K562 (cell line): ENCODE results near the gene PARK7. TPM values are rescaled to one million over a fixed set of nuclear protein-coding genes. Genes with fewer than 3 reads are reported as not detected.
A peak's percentile ranks its signal among the peaks of the same experiment; 100 is the strongest.

Source experiments
- ARID1B ChIP-seq: fragments of 450-650 bp; IDR thresholded peaks from 2 replicates; pipeline ENCODE4 v1.6.1; 2016; ENCODE audit warnings: antibody characterized with exemption, mild to moderate bottlenecking, inconsistent platforms
- EP300 ChIP-seq: IDR thresholded peaks from 2 replicates; pipeline ENCODE4 v1.6.1; 2012; ENCODE audit warnings: low read length, improper control_type of control experiment
- EZH2 ChIP-seq: IDR thresholded peaks from 2 replicates; pipeline ENCODE4 v1.6.1; 2012; ENCODE audit warnings: low read depth, mild to moderate bottlenecking, inconsistent platforms, low read length, borderline replicate concordance
- FOXA1 ChIP-seq: fragments of 450-650 bp; IDR thresholded peaks from 2 replicates; pipeline ENCODE4 v1.6.1; 2016; ENCODE audit warnings: mild to moderate bottlenecking, borderline replicate concordance
- HINFP ChIP-seq: fragments of 450-650 bp; conservative IDR thresholded peaks from 2 replicates; pipeline ENCODE4 v1.6.1; 2016; ENCODE audit warnings: missing genetic modification characterization, low read depth, mild to moderate bottlenecking, control low read depth, missing compliant biosample characterization
- HNRNPLL ChIP-seq: fragments of 200-400 bp; formaldehyde crosslinking; IDR thresholded peaks from 2 replicates; pipeline ENCODE4 v1.6.1; 2017; ENCODE audit warnings: low read length, low read depth, mild to moderate bottlenecking; ENCODE audit not compliant: poor library complexity, severe bottlenecking
- KDM1A ChIP-seq, 2 experiments: fragments of 450-650 bp; IDR thresholded peaks; 2 replicates each; pipeline ENCODE4 v1.6.1; 2016; ENCODE audit warnings: mild to moderate bottlenecking in 2 of 2
- MCM2 ChIP-seq: fragments of 450-650 bp; IDR thresholded peaks from 2 replicates; pipeline ENCODE4 v1.6.1; 2017; ENCODE audit warnings: low read depth, mild to moderate bottlenecking
- NCOA2 ChIP-seq, 2 experiments: fragments of 450-650 bp; IDR thresholded peaks; 2 replicates each; pipeline ENCODE4 v1.6.1; 2018; ENCODE audit warnings: mild to moderate bottlenecking in 2 of 2, moderate library complexity in 1 of 2; ENCODE audit not compliant: partially characterized antibody in 2 of 2
- NFYB ChIP-seq: IDR thresholded peaks from 2 replicates; pipeline ENCODE4 v1.6.1; 2011; ENCODE audit warnings: mild to moderate bottlenecking, moderate library complexity; ENCODE audit not compliant: insufficient read length; ENCODE audit errors: extremely low read depth
- NR3C1 ChIP-seq: sonication (generic); formaldehyde crosslinking; IDR thresholded peaks from 2 replicates; pipeline ENCODE4 v1.8.1; 2022; ENCODE audit warnings: missing genetic modification reagents
- POLR2H ChIP-seq: IDR thresholded peaks from 2 replicates; pipeline ENCODE4 v1.6.1; 2016; ENCODE audit warnings: missing genetic modification characterization, low read depth, mild to moderate bottlenecking, control low read depth, missing compliant biosample characterization, moderate library complexity
- SLC30A9 ChIP-seq: fragments of 250-450 bp; sonication (Bioruptor Pico); IDR thresholded peaks from 2 replicates; pipeline ENCODE4 v1.8.0; 2022; ENCODE audit warnings: mild to moderate bottlenecking, moderate library complexity
- SMARCA5 ChIP-seq: fragments of 450-650 bp; IDR thresholded peaks from 2 replicates; pipeline ENCODE4 v1.6.1; 2016
- SNRNP70 ChIP-seq: fragments of 200-400 bp; formaldehyde crosslinking; optimal IDR thresholded peaks from 2 replicates; pipeline ENCODE3; 2017; ENCODE audit warnings: low read depth, low read length
- SPI1 ChIP-seq: IDR thresholded peaks from 2 replicates; pipeline ENCODE4 v1.6.1; 2011; ENCODE audit warnings: low read depth, low read length, control low read depth, borderline replicate concordance
- SRSF9 ChIP-seq: fragments of 200-400 bp; formaldehyde crosslinking; IDR thresholded peaks from 2 replicates; pipeline ENCODE4 v1.6.1; 2017; ENCODE audit warnings: low read depth, low read length, borderline replicate concordance
- TFE3 ChIP-seq: fragments of 450-650 bp; formaldehyde crosslinking; IDR thresholded peaks from 2 replicates; pipeline ENCODE4 v1.4.0; 2020; ENCODE audit warnings: mild to moderate bottlenecking, mixed read lengths
- VEZF1 ChIP-seq: fragments of 200-800 bp; sonication (Bioruptor generic); IDR thresholded peaks from 2 replicates; pipeline ENCODE4 v1.6.1; 2017; ENCODE audit warnings: missing genetic modification characterization, missing compliant biosample characterization
- WHSC1 ChIP-seq: IDR thresholded peaks from one replicate; pipeline ENCODE4 v1.6.1; 2012; ENCODE audit warnings: low read length, control low read depth, inconsistent platforms
- ZNF561 ChIP-seq: fragments of 450-650 bp; formaldehyde crosslinking; conservative IDR thresholded peaks from 2 replicates; pipeline ENCODE4 v1.4.0; 2020; ENCODE audit warnings: mild to moderate bottlenecking, moderate library complexity
- ZNF699 ChIP-seq: fragments of 250-450 bp; sonication (Bioruptor Pico); IDR thresholded peaks from 2 replicates; pipeline ENCODE4 v1.8.0; 2021; ENCODE audit warnings: mild to moderate bottlenecking, moderate library complexity; ENCODE audit not compliant: insufficient replicate concordance
- ZSCAN32 ChIP-seq: fragments of 450-650 bp; formaldehyde crosslinking; IDR thresholded peaks from 2 replicates; pipeline ENCODE4 v1.4.0; 2020; ENCODE audit warnings: mild to moderate bottlenecking, moderate library complexity
- polyA plus RNA-seq, 8 experiments: library from polyadenylated mRNA; depleted of rRNA in 4 of 8; stranded (reverse) in 5 of 8; unstranded in 3 of 8; fragments of >200 nt; fragmentation: Nextera tagmentation in 2 of 8; fragmentation: Illumina TruSeq in 1 of 8; extraction: Ambion mirVana in 2 of 8; extraction: Trizol in 1 of 8; gene quantifications; 2 replicates each; pipeline versions ENCODE4 v1.2.1 to v1.2.3, GENCODE V29; 2011 to 2014; ENCODE audit warnings: inconsistent platforms in 1 of 8, missing spikeins in 1 of 8
- total RNA-seq, 7 experiments: library from RNA; depleted of rRNA in 6 of 7; stranded (reverse); fragments of >200 nt in 6 of 7; fragmentation: Illumina TruSeq in 2 of 7; extraction: Trizol in 2 of 7; gene quantifications; 2 replicates each; pipeline versions ENCODE4 v1.2.1 to v1.2.3, GENCODE V29; 2011 to 2021; ENCODE audit warnings: low replicate concordance in 1 of 7

The PARK7 gene
- total and polyA plus RNA-seq, 9 of the 15 experiments (the other 6 are each of a cell fraction or from before 2014, with no cell fraction given) = 374 to 1,298 (median 484) TPM

- peak; percentile 56; the same call in 1 of the 2 replicates for TF ChIP-seq VEZF1 (CRISPR knock-in tag)
- TF ChIP-seq SMARCA5 = no peak; the same call in 1 of the 2 replicates
- no peak for TF ChIP-seq HNRNPLL
- no peak for TF ChIP-seq SPI1
- no peak for TF ChIP-seq SNRNP70
- TF ChIP-seq ZNF699 (CRISPR knock-in tag) = no peak
- TF ChIP-seq SLC30A9 (CRISPR knock-in tag) = no peak
- TF ChIP-seq FOXA1 = no peak
- TF ChIP-seq WHSC1 = no peak
- no peak for TF ChIP-seq POLR2H
- peak; percentile 76 to 77 for TF ChIP-seq KDM1A (IDR thresholded peaks at IDR 0.05)
- TF ChIP-seq EP300 = peak; percentile 90
- TF ChIP-seq NCOA2 (IDR thresholded peaks at IDR 0.05; ENCODE audit: partially characterized antibody in 2 of 2) = no peak
- TF ChIP-seq ZNF561 (CRISPR knock-in tag) = no peak
- peak; percentile 93 for TF ChIP-seq ARID1B
- no peak for TF ChIP-seq SRSF9
- no peak for TF ChIP-seq NR3C1 (CRISPR knock-in tag)
- peak; percentile 15 for TF ChIP-seq TFE3 (CRISPR knock-in tag)
- no peak for TF ChIP-seq EZH2
- no peak for TF ChIP-seq ZSCAN32 (CRISPR knock-in tag)
- no peak for TF ChIP-seq MCM2
- TF ChIP-seq HINFP = no peak
- no peak for TF ChIP-seq NFYB
These were observed 43.5 kb downstream of the PARK7 start (continued) for GRCh38 chr1:8004803-8005573.
